K562 (cell line): ENCODE results near the gene SH3TC2. TPM values are rescaled to one million over a fixed set of nuclear protein-coding genes. Genes with fewer than 3 reads are reported as not detected.

ENCODE experiments used
- ATAC-seq: fragments of 200-7000 bp; cut with Tn5 transposase; 3 replicates; pipeline ENCODE4 v1.9.1; 2020; ENCODE audit warnings: moderate library complexity
- BruUV-seq: library from RNA; stranded (reverse); fragments of 400-500 nt; replicated peaks from 2 replicates; lab custom pipeline; 2021; lab: Mats Ljungman, UMichigan
- CTCF ChIA-PET: fragments of 300-600 bp; formaldehyde crosslinking; extraction: SDS; loops from one replicate; lab custom pipeline; 2021; ENCODE audit warnings: low intra/inter-chr PET ratio; lab: Yijun Ruan, JAX
- POLR2A ChIA-PET: fragments of 300-600, 350-650 bp; sonication (Branson Sonifier 250); formaldehyde crosslinking; extraction: SDS; loops from one replicate; lab custom pipeline; 2021; ENCODE audit warnings: antibody characterized with exemption, inconsistent platforms; lab: Yijun Ruan, JAX
- DNase-seq, 4 experiments: peaks; one replicate each; pipeline versions ENCODE4 v3.0.0 to v3.0.0-alpha.2; 2011 to 2018; ENCODE audit warnings: low spot score in 3 of 4, mixed read lengths in 3 of 4; ENCODE audit errors: extremely low read depth in 1 of 4
- FAIRE-seq: peaks from 2 replicates; lab custom pipeline; 2011; peaks lifted over from hg19 to GRCh38; lab: Jason Lieb, UNC
- H2AFZ ChIP-seq: 2 replicates; pipeline ENCODE4 v1.6.0; 2011; ENCODE audit warnings: low read depth, low read length, control low read depth, inconsistent platforms
- H3K27ac ChIP-seq: fragments of 200-600 bp; 3 replicates; pipeline ENCODE4 v1.8.0; 2011; ENCODE audit warnings: low read depth, mild to moderate bottlenecking, control low read depth, inconsistent platforms, low read length, moderate library complexity, mixed read lengths; ENCODE audit errors: extremely low read depth
- H3K27me3 ChIP-seq, 2 experiments: fragments of 300-600 bp in 1 of 2; 2 replicates in 1 of 2; 3 replicates in 1 of 2; pipeline versions ENCODE4 v1.6.0 to v1.8.0; 2011; ENCODE audit warnings: inconsistent platforms in 2 of 2, low read length in 2 of 2, mild to moderate bottlenecking in 1 of 2, mixed read lengths in 1 of 2, moderate library complexity in 1 of 2; ENCODE audit not compliant: control insufficient read depth in 2 of 2, insufficient read depth in 2 of 2
- H3K36me3 ChIP-seq: fragments of 300-600 bp; 3 replicates; pipeline ENCODE4 v1.8.0; 2011; ENCODE audit warnings: mild to moderate bottlenecking, low read length, inconsistent platforms; ENCODE audit not compliant: control insufficient read depth, insufficient read depth
- H3K4me1 ChIP-seq, 2 experiments: fragments of 200-600 bp in 1 of 2; replicated peaks in 1 of 2; 2 replicates in 1 of 2; 3 replicates in 1 of 2; pipeline versions ENCODE4 v1.5.1 to v1.8.0; 2011; ENCODE audit warnings: inconsistent platforms in 2 of 2, low read length in 2 of 2, mild to moderate bottlenecking in 1 of 2, mixed read lengths in 1 of 2, moderate library complexity in 1 of 2; ENCODE audit not compliant: control insufficient read depth in 2 of 2, insufficient read depth in 2 of 2
- H3K4me2 ChIP-seq: 2 replicates; pipeline ENCODE4 v1.6.1; 2011; ENCODE audit warnings: low read length, control low read depth, inconsistent platforms, mixed read lengths; ENCODE audit not compliant: insufficient read depth
- H3K4me3 ChIP-seq: fragments of 200-600 bp; sonication (generic), shearing (Covaris generic); 2 replicates; pipeline ENCODE4 v1.5.1; 2016; ENCODE audit warnings: control low read depth, inconsistent platforms
- H3K79me2 ChIP-seq: fragments of 200-600 bp; 3 replicates; pipeline ENCODE4 v1.8.0; 2011; ENCODE audit warnings: low read length, inconsistent platforms; ENCODE audit not compliant: control insufficient read depth, insufficient read depth
- H3K9ac ChIP-seq, 2 experiments: 2 replicates each; pipeline versions ENCODE4 v1.6.0 to v1.6.1; 2011; ENCODE audit warnings: low read depth in 2 of 2, low read length in 2 of 2, control low read depth in 1 of 2, inconsistent platforms in 1 of 2, mild to moderate bottlenecking in 1 of 2, mixed read lengths in 1 of 2; ENCODE audit not compliant: insufficient read depth in 1 of 2
- H3K9me1 ChIP-seq: one replicate; pipeline ENCODE4 v1.6.0; 2011; ENCODE audit warnings: inconsistent platforms, mild to moderate bottlenecking, low read length, moderate library complexity; ENCODE audit not compliant: control insufficient read depth, insufficient read depth
- H3K9me3 ChIP-seq: replicated peaks from 2 replicates; pipeline ENCODE4 v1.5.1; 2011; ENCODE audit warnings: low read depth, low read length, inconsistent platforms; ENCODE audit not compliant: control insufficient read depth, insufficient read depth
- H4K20me1 ChIP-seq: replicated peaks from 2 replicates; pipeline ENCODE4 v1.6.1; 2011; ENCODE audit warnings: low read length, inconsistent platforms, mixed read lengths; ENCODE audit not compliant: control insufficient read depth, insufficient read depth
- C11orf30 ChIP-seq: fragments of 450-650 bp; IDR thresholded peaks from 2 replicates; pipeline ENCODE4 v1.6.1; 2016; ENCODE audit warnings: low read depth, mild to moderate bottlenecking
- HOMEZ ChIP-seq: fragments of 250-450 bp; sonication (Bioruptor Pico); IDR thresholded peaks from 2 replicates; pipeline ENCODE4 v1.4.0; 2020; ENCODE audit warnings: mild to moderate bottlenecking, moderate library complexity
- MBD2 ChIP-seq: sonication (generic); IDR thresholded peaks from 2 replicates; pipeline ENCODE4 v1.6.1; 2016; ENCODE audit warnings: low read depth, borderline replicate concordance
- THAP12 ChIP-seq: fragments of 250-450 bp; sonication (Bioruptor Pico); IDR thresholded peaks from 2 replicates; pipeline ENCODE4 v1.9.0; 2021; ENCODE audit warnings: mild to moderate bottlenecking, inconsistent platforms
- THRB ChIP-seq: fragments of 450-650 bp; formaldehyde crosslinking; conservative IDR thresholded peaks from 2 replicates; pipeline ENCODE4 v1.4.0; 2022; ENCODE audit warnings: mild to moderate bottlenecking, missing genetic modification characterization
- WHSC1 ChIP-seq: IDR thresholded peaks from one replicate; pipeline ENCODE4 v1.6.1; 2012; ENCODE audit warnings: low read length, control low read depth, inconsistent platforms
- WGBS: fragments of 100-300 bp; shearing (Covaris generic); methylation state at CpG from one replicate; pipeline ENCODE4 v1.1.6; 2016; ENCODE audit warnings: low coverage, mixed read lengths; ENCODE audit not compliant: insufficient coverage; ENCODE audit errors: missing lambda C conversion rate; 5-methylcytosine and 5-hydroxymethylcytosine counted together
- in situ Hi-C: fragments of 300-500 bp; cut with MboI; formaldehyde crosslinking; loops from 4 replicates; pipeline ENCODE4 v1.15.0; 2018; ENCODE audit warnings: inconsistent platforms, mixed read lengths
- intact Hi-C: fragments of 100-400 bp; cut with micrococcal nuclease; formaldehyde crosslinking; loops from 2 replicates; pipeline ENCODE4 v1.14.2; 2022
- polyA plus RNA-seq, 8 experiments: library from polyadenylated mRNA; depleted of rRNA in 4 of 8; stranded (reverse) in 5 of 8; unstranded in 3 of 8; fragments of >200 nt; fragmentation: Nextera tagmentation in 2 of 8; fragmentation: Illumina TruSeq in 1 of 8; extraction: Ambion mirVana in 2 of 8; extraction: Trizol in 1 of 8; gene quantifications; 2 replicates each; pipeline versions ENCODE4 v1.2.1 to v1.2.3, GENCODE V29; 2011 to 2014; ENCODE audit warnings: inconsistent platforms in 1 of 8, missing spikeins in 1 of 8
- total RNA-seq, 7 experiments: library from RNA; depleted of rRNA in 6 of 7; stranded (reverse); fragments of >200 nt in 6 of 7; fragmentation: Illumina TruSeq in 2 of 7; extraction: Trizol in 2 of 7; gene quantifications; 2 replicates each; pipeline versions ENCODE4 v1.2.1 to v1.2.3, GENCODE V29; 2011 to 2021; ENCODE audit warnings: low replicate concordance in 1 of 7

The SH3TC2 gene
- total and polyA plus RNA-seq, 9 of the 15 experiments (the other 6 are each of a cell fraction or from before 2014, with no cell fraction given) = 0.03 to 0.80 (median 0.55) TPM; not detected in 1

- no peak for FAIRE-seq
- no peak overlapping the region for H3K27ac ChIP-seq
- no peak overlapping the region for H2AFZ ChIP-seq
- no peak for DNase-seq
- no peak for TF ChIP-seq THAP12 (CRISPR knock-in tag)
- TF ChIP-seq WHSC1 = no peak
- no peak for TF ChIP-seq HOMEZ (CRISPR knock-in tag)
- no peak for TF ChIP-seq MBD2
- no peak for TF ChIP-seq C11orf30
- no peak for TF ChIP-seq THRB (CRISPR knock-in tag)
- TF ChIP-seq, all 486 proteins: peak for 0
- H3K27me3 ChIP-seq = 0 out of 5 replicates have a peak, but pooled peaks cover 0 to 4% of the 10 kb centered on the region in 2 experiments
- in situ Hi-C loops = no loop called here
- no peak overlapping the region for H3K9ac ChIP-seq
- intact Hi-C loops = loop anchor here (10.0 kb wide), 2 partner anchors 76 to 156 kb away; no protein-coding TSS in a partner anchor
- H3K4me2 ChIP-seq = no peak overlapping the region
- ChIA-PET POLR2A (interaction anchor here (0.9 kb wide), 1 partner anchor 13 kb away, joined by 3 read pairs; no protein-coding TSS in a partner anchor), CTCF (no interaction called here)
- no peaks in the 10 kb centered on the region for H3K9me1 ChIP-seq
- no peaks in the 10 kb centered on the region for H3K36me3 ChIP-seq
- no peaks in the 10 kb centered on the region for H3K9me3 ChIP-seq
- WGBS = 7% methylated on average over 1 of the region's 1 CpG
- H3K4me1 ChIP-seq = no peaks in the 10 kb centered on the region
- H4K20me1 ChIP-seq = no peaks in the 10 kb centered on the region
- no peak for ATAC-seq
- no peak overlapping the region for H3K4me3 ChIP-seq
- no peaks in the 10 kb centered on the region for H3K79me2 ChIP-seq
- no TSS peak for BruUV-seq
Measured at GRCh38 chr5:148990817-148991216, 72.0 kb downstream of the SH3TC2 start.
